ENCODE results near the gene ASB11. TPM values are rescaled to one million over a fixed set of nuclear protein-coding genes. Genes with fewer than 3 reads are reported as not detected.

Gene ASB11
- total RNA-seq, 1 experiment from 2014 or later = not detected

DNA sequence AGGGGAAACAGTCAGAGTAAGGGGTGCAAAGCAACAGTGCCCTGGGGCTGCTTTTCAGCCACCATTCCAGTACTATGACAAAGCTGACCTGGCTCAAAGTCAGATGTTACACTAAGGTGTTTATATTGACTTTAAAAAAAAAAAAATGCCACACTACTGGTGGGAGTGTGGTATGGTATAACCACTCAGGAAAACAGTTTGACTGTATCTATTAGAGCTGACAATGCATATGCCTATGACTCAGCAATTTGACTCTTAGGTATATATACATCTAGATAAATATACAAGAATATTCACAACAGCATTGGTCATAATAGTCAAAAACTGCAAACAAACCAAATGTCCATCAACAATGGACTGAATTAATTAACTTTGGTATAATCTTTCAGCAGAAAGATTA, 60.6 kb downstream of the ASB11 start:
- Histone ChIP-seq H3K23me2 (ENCODE audit: insufficient read length, low read depth, low read length, poor library complexity, severe bottlenecking) (no peaks in the 10 kb centered on the region), H3K9me3 (ENCODE audit: control insufficient read depth, low read depth, low read length) (no peaks in the 10 kb centered on the region), H3K27me3 (ENCODE audit: insufficient read depth, low read length) (no peaks in the 10 kb centered on the region), H3K27ac (ENCODE audit: insufficient read length, low read depth, low read length) (no peak overlapping the region), H3K14ac (ENCODE audit: insufficient read depth, low read length) (no peak overlapping the region), H2BK15ac (ENCODE audit: low read depth, low read length) (no peak overlapping the region), H2AFZ (ENCODE audit: low read length) (no peak overlapping the region), H3T11ph (ENCODE audit: low read length) (no peak overlapping the region), H3K4me2 (ENCODE audit: insufficient read depth, insufficient read length, low read length) (no peak overlapping the region), H3K23ac (ENCODE audit: insufficient read length, low read depth, low read length) (no peak overlapping the region), H4K8ac (replicated peaks; ENCODE audit: insufficient read length, low read depth, low read length) (no peak overlapping the region), H3K56ac (ENCODE audit: insufficient read length, low read depth, low read length) (no peak overlapping the region), H3K9ac (ENCODE audit: extremely low read depth, insufficient read length, low read length) (no peak overlapping the region), H2AK5ac (ENCODE audit: insufficient read length, low read length) (no peak overlapping the region), H4K91ac (ENCODE audit: insufficient read length, low read depth, low read length) (no peak overlapping the region), H3K18ac (ENCODE audit: insufficient read length, low read depth, low read length) (no peak overlapping the region), H4K5ac (ENCODE audit: insufficient read length, low read depth, low read length) (no peak overlapping the region), H2BK120ac (ENCODE audit: low read depth, low read length, poor library complexity, severe bottlenecking) (no peak overlapping the region), H3K79me1 (ENCODE audit: insufficient read depth, low read depth, low read length, poor library complexity, severe bottlenecking) (no peaks in the 10 kb centered on the region), H4K20me1 (ENCODE audit: control insufficient read depth, insufficient read depth, insufficient read length) (no peaks in the 10 kb centered on the region), H2BK12ac (ENCODE audit: insufficient read length, low read depth, low read length) (no peak overlapping the region), H3K4ac (ENCODE audit: low read depth, low read length) (no peak overlapping the region), H3K4me1 (ENCODE audit: insufficient read depth, low read length) (no peaks in the 10 kb centered on the region), H3K79me2 (ENCODE audit: insufficient read depth, low read length) (no peaks in the 10 kb centered on the region), H2BK5ac (ENCODE audit: insufficient read length, low read length) (no peak overlapping the region), H2BK20ac (ENCODE audit: low read depth, low read length, poor library complexity, severe bottlenecking) (no peak overlapping the region)
- Mint-ChIP-seq H3K27ac (no peak overlapping the region), H3K4me3 (no peak overlapping the region), H3K9me3 (peaks cover 32 to 36% of the 10 kb centered on the region in 2 experiments), H3K4me1 (no peaks in the 10 kb centered on the region), H3K36me3 (ENCODE audit: insufficient read depth in 1 of 3, low read depth in 3 of 3) (no peaks in the 10 kb centered on the region; a peak in 2 of 7 replicates), H3K27me3 (ENCODE audit: low read depth) (no peaks in the 10 kb centered on the region)
- TF ChIP-seq CTCF (conservative IDR thresholded peaks at IDR 0.05) = no peak
- DNase-seq = no peak

Measured in H9 (cell line).